ENCODE results near the gene DDX28. TPM values are rescaled to one million over a fixed set of nuclear protein-coding genes. Genes with fewer than 3 reads are reported as not detected.
A peak's percentile ranks its signal among the peaks of the same experiment; 100 is the strongest.

Gene DDX28
- total and polyA plus RNA-seq, 11 donors, result 4.4 to 11.9 (median 8.8) TPM

GRCh38 chr16:68064791-68065365 is 41.8 kb upstream of the DDX28 start:
- peak; percentile 49 to 80 (median 78) for ATAC-seq
- Histone ChIP-seq H3K9me3 (no peaks in the 10 kb centered on the region), H3K27me3 (no peaks in the 10 kb centered on the region), H3K4me1 (peaks cover 0 to 49% (median 19%) of the 10 kb centered on the region in 12 donors), H3K36me3 (peaks cover 0 to 26% (median 6%) of the 10 kb centered on the region in 9 donors), H3K27ac (peak overlapping the region in 10 of 12 donors; percentile 5 to 76 (median 32)), H3K4me3 (no peak overlapping the region)
- TF ChIP-seq, protein P1, sequence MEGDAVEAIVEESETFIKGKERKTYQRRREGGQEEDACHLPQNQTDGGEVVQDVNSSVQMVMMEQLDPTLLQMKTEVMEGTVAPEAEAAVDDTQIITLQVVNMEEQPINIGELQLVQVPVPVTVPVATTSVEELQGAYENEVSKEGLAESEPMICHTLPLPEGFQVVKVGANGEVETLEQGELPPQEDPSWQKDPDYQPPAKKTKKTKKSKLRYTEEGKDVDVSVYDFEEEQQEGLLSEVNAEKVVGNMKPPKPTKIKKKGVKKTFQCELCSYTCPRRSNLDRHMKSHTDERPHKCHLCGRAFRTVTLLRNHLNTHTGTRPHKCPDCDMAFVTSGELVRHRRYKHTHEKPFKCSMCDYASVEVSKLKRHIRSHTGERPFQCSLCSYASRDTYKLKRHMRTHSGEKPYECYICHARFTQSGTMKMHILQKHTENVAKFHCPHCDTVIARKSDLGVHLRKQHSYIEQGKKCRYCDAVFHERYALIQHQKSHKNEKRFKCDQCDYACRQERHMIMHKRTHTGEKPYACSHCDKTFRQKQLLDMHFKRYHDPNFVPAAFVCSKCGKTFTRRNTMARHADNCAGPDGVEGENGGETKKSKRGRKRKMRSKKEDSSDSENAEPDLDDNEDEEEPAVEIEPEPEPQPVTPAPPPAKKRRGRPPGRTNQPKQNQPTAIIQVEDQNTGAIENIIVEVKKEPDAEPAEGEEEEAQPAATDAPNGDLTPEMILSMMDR (IDR thresholded peaks at IDR 0.05), result peak; percentile 67 to 87 (median 79)
- TF ChIP-seq POLR2A (IDR thresholded peaks at IDR 0.05), result no peak
- DNase-seq, result peak; percentile 59 to 82 (median 75)
- 37 to 61% (median 56%) methylated on average over 2 of the region's 2 CpGs for WGBS, 4 donors
- intact Hi-C loops (cut with DNase I), result loop anchor here in 4 of 10 donors (1.0 to 10.0 kb wide), 5 partner anchors 73 to 540 kb away; partner anchors contain the start of gene RIPOR1 (in 1 of the 4)

GRCh38 chr16:68062910-68063393 is 39.9 kb upstream of the DDX28 start:
- H3K4me1 ChIP-seq, result peaks cover 0 to 57% (median 16%) of the 10 kb centered on the region in 12 donors
- no peaks in the 10 kb centered on the region for H3K27me3 ChIP-seq
- no peaks in the 10 kb centered on the region for H3K9me3 ChIP-seq
- no peak for TF ChIP-seq POLR2A (IDR thresholded peaks at IDR 0.05)
- TF ChIP-seq, protein P1 (IDR thresholded peaks at IDR 0.05), result no peak
- peaks cover 0 to 35% (median 7%) of the 10 kb centered on the region in 9 donors for H3K36me3 ChIP-seq
- H3K27ac ChIP-seq, result peak overlapping the region in 1 of 12 donors; percentile 76
- 91 to 94% (median 93%) methylated on average over 4 of the region's 4 CpGs for WGBS, 4 donors
- ATAC-seq (no peak), DNase-seq (no peak)
- no peak overlapping the region for H3K4me3 ChIP-seq
- intact Hi-C loops (cut with DNase I), result loop anchor here in 4 of 10 donors (5.0 to 10.0 kb wide), 4 partner anchors 71 to 538 kb away; partner anchors contain the start of gene RIPOR1 (in 1 of the 4)

DNA sequence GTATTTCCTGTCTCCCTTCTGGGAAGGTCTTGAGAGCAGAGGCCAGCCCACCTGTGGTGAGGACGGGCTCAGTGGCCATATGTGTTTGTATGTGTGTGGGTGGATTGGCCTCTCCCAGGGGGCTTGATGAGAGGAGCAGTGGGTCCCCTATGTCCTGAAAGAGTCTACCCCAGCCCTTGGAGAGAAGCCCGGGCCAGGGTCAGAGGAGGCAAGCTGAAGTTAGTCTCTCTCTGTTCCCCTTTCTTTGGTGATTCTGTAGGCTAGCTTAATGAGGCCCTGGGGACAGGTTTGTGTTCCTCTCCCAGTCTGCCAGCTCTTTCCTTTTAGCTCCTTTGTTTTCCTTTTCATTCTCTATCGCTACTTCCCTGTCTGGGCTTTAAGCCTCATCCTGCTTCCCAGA is 38.4 kb upstream of the DDX28 start:
- Histone ChIP-seq H3K27ac (peak overlapping the region in 1 of 12 donors; percentile 76), H3K36me3 (peaks cover 0 to 42% (median 15%) of the 10 kb centered on the region in 9 donors), H3K9me3 (no peaks in the 10 kb centered on the region), H3K4me1 (peaks cover 0 to 57% (median 16%) of the 10 kb centered on the region in 12 donors), H3K4me3 (no peak overlapping the region), H3K27me3 (no peaks in the 10 kb centered on the region)
- WGBS, 4 donors, result 72 to 78% (median 77%) methylated on average over 3 of the region's 3 CpGs
- DNase-seq, result no peak
- intact Hi-C loops (cut with DNase I), result loop anchor here in 4 of 10 donors (5.0 to 10.0 kb wide), 4 partner anchors 69 to 537 kb away; partner anchors contain the start of gene RIPOR1 (in 1 of the 4)
- ATAC-seq, result no peak
- TF ChIP-seq POLR2A (IDR thresholded peaks at IDR 0.05), result no peak
- TF ChIP-seq, protein P1 (IDR thresholded peaks at IDR 0.05), result no peak

- Histone ChIP-seq H3K9me3 (no peaks in the 10 kb centered on the region), H3K36me3 (peaks cover 0 to 56% (median 22%) of the 10 kb centered on the region in 9 donors), H3K4me1 (peaks cover 0 to 41% (median 10%) of the 10 kb centered on the region in 12 donors), H3K4me3 (no peak overlapping the region), H3K27ac (peak overlapping the region in 5 of 12 donors; percentile 25 to 54 (median 35)), H3K27me3 (no peaks in the 10 kb centered on the region)
- no peak for DNase-seq
- intact Hi-C loops (cut with DNase I), result loop anchor here in 5 of 10 donors (5.0 to 10.0 kb wide), 4 partner anchors 68 to 535 kb away; partner anchors contain the start of gene RIPOR1 (in 1 of the 5)
- TF ChIP-seq POLR2A (IDR thresholded peaks at IDR 0.05), result no peak
- TF ChIP-seq, protein P1 (IDR thresholded peaks at IDR 0.05), result no peak
- ATAC-seq, result no peak
Measured at GRCh38 chr16:68059804-68060203, 36.8 kb upstream of the DDX28 start.
